SK-N-SH (cell line): ENCODE results near the gene GALNT14. TPM values are rescaled to one million over a fixed set of nuclear protein-coding genes. Genes with fewer than 3 reads are reported as not detected.

Experiments used
- CTCF ChIA-PET: fragments of 300-600, 350-600 bp; formaldehyde crosslinking; extraction: SDS; loops from one replicate; lab custom pipeline; 2021; lab: Yijun Ruan, JAX
- POLR2A ChIA-PET: fragments of 350-600 bp; sonication (Branson Sonifier 250); formaldehyde crosslinking; extraction: SDS; loops from one replicate; lab custom pipeline; 2020; ENCODE audit warnings: antibody characterized with exemption, inconsistent platforms; lab: Yijun Ruan, JAX
- DNase-seq: peaks from one replicate; pipeline ENCODE4 v3.0.0; 2012
- H2AFZ ChIP-seq: fragments of 200-600 bp; sonication (generic); 2 replicates; pipeline ENCODE4 v1.8.1; 2016; ENCODE audit warnings: antibody characterized with exemption, mild to moderate bottlenecking, low read depth
- H3F3A ChIP-seq: fragments of 200-600 bp; sonication (generic); replicated peaks from 2 replicates; pipeline ENCODE3; 2016; ENCODE audit warnings: antibody characterized with exemption, mild to moderate bottlenecking; ENCODE audit not compliant: insufficient read depth
- H3K27ac ChIP-seq, 2 experiments: fragments of 200-500 bp in 1 of 2; fragments of 200-600 bp in 1 of 2; sonication (Bioruptor generic) in 1 of 2; sonication (generic), shearing (Covaris generic) in 1 of 2; 2 replicates each; pipeline versions ENCODE4 v1.5.1 to v1.6.1; 2014 to 2016; ENCODE audit warnings: low read depth in 2 of 2, inconsistent platforms in 1 of 2, low read length in 1 of 2, mild to moderate bottlenecking in 1 of 2, mixed read lengths in 1 of 2
- H3K27me3 ChIP-seq: fragments of 200-600 bp; sonication (generic), shearing (Covaris generic); 2 replicates; pipeline ENCODE4 v1.6.1; 2016; ENCODE audit warnings: mixed run types; ENCODE audit not compliant: insufficient read depth
- H3K36me3 ChIP-seq, 2 experiments: fragments of 200-500 bp in 1 of 2; fragments of 200-600 bp in 1 of 2; sonication (Bioruptor generic) in 1 of 2; sonication (generic) in 1 of 2; replicated peaks in 1 of 2; 2 replicates each; pipeline versions ENCODE3 to v1.5.1; 2014 to 2016; ENCODE audit warnings: low read length in 1 of 2, mild to moderate bottlenecking in 1 of 2; ENCODE audit not compliant: insufficient read depth in 2 of 2, control insufficient read depth in 1 of 2
- H3K4me1 ChIP-seq, 2 experiments: fragments of 200-500 bp in 1 of 2; fragments of 200-600 bp in 1 of 2; sonication (Bioruptor generic) in 1 of 2; sonication (generic), shearing (Covaris generic) in 1 of 2; 2 replicates each; pipeline versions ENCODE4 v1.5.1 to v1.6.1; 2014 to 2016; ENCODE audit warnings: low read depth in 1 of 2, low read length in 1 of 2, mixed run types in 1 of 2; ENCODE audit not compliant: insufficient read depth in 2 of 2, control insufficient read depth in 1 of 2
- H3K4me2 ChIP-seq: fragments of 200-600 bp; sonication (generic), shearing (Covaris generic); 2 replicates; pipeline ENCODE4 v1.6.1; 2017; ENCODE audit warnings: mixed run types
- H3K4me3 ChIP-seq, 2 experiments: fragments of 200-500 bp in 1 of 2; fragments of 200-600 bp in 1 of 2; sonication (Bioruptor generic) in 1 of 2; sonication (generic), shearing (Covaris generic) in 1 of 2; 2 replicates each; pipeline versions ENCODE4 v1.5.1 to v1.8.1; 2014 to 2016; ENCODE audit warnings: low read depth in 2 of 2, inconsistent platforms in 1 of 2, low read length in 1 of 2, mild to moderate bottlenecking in 1 of 2, mixed read lengths in 1 of 2, moderate library complexity in 1 of 2
- H3K79me2 ChIP-seq: fragments of 200-600 bp; sonication (generic); 2 replicates; pipeline ENCODE4 v1.8.1; 2017; ENCODE audit warnings: mild to moderate bottlenecking; ENCODE audit not compliant: insufficient read depth
- H3K9ac ChIP-seq: fragments of 200-600 bp; sonication (generic); 2 replicates; pipeline ENCODE4 v1.6.1; 2017; ENCODE audit warnings: mixed run types
- H3K9me2 ChIP-seq: fragments of 200-600 bp; sonication (generic); 2 replicates; pipeline ENCODE4 v1.6.1; 2017; ENCODE audit warnings: mixed run types
- H3K9me3 ChIP-seq: fragments of 200-600 bp; sonication (generic); 2 replicates; pipeline ENCODE4 v1.6.1; 2017; ENCODE audit warnings: mixed run types, mild to moderate bottlenecking, moderate library complexity
- H4K20me1 ChIP-seq: fragments of 200-600 bp; sonication (generic); 2 replicates; pipeline ENCODE4 v1.6.1; 2017; ENCODE audit warnings: mild to moderate bottlenecking, mixed run types; ENCODE audit not compliant: insufficient read depth
- EP300 ChIP-seq, 2 experiments: IDR thresholded peaks; 2 replicates each; pipeline versions ENCODE4 v1.4.0 to v1.6.1; 2012; ENCODE audit warnings: borderline replicate concordance in 1 of 2, low read depth in 1 of 2, low read length in 1 of 2
- FOSL2 ChIP-seq: IDR thresholded peaks from 2 replicates; pipeline ENCODE4 v1.4.0; 2012; ENCODE audit warnings: low read depth, mild to moderate bottlenecking, moderate library complexity, borderline replicate concordance
- FOXM1 ChIP-seq: IDR thresholded peaks from 2 replicates; pipeline ENCODE4 v1.4.0; 2012; ENCODE audit warnings: low read depth, mild to moderate bottlenecking
- GABPA ChIP-seq: IDR thresholded peaks from 2 replicates; pipeline ENCODE4 v1.4.0; 2012; ENCODE audit warnings: low read depth, mild to moderate bottlenecking
- JUND ChIP-seq: IDR thresholded peaks from 2 replicates; pipeline ENCODE4 v1.4.0; 2012
- NFIC ChIP-seq: IDR thresholded peaks from 2 replicates; pipeline ENCODE4 v1.4.0; 2012; ENCODE audit warnings: borderline replicate concordance
- NRF1 ChIP-seq: IDR thresholded peaks from 2 replicates; pipeline ENCODE4 v1.6.1; 2012; ENCODE audit warnings: low read depth, mild to moderate bottlenecking, low read length
- PBX3 ChIP-seq: IDR thresholded peaks from 2 replicates; pipeline ENCODE4; 2012
- POLR2AphosphoS5 ChIP-seq: IDR thresholded peaks from 2 replicates; pipeline ENCODE4 v1.6.1; 2012; ENCODE audit warnings: low read depth, low read length
- RAD21 ChIP-seq: IDR thresholded peaks from 2 replicates; pipeline ENCODE4 v1.6.1; 2012; ENCODE audit warnings: mild to moderate bottlenecking, low read length
- RCOR1 ChIP-seq: fragments of 150-350 bp; IDR thresholded peaks from 2 replicates; pipeline ENCODE4 v1.6.1; 2017; ENCODE audit warnings: antibody characterized with exemption, low read length
- RFX5 ChIP-seq: IDR thresholded peaks from 2 replicates; pipeline ENCODE4 v1.6.1; 2012; ENCODE audit warnings: mild to moderate bottlenecking, improper control_type of control experiment, low read length
- RXRA ChIP-seq: IDR thresholded peaks from 2 replicates; pipeline ENCODE4 v1.4.0; 2012; ENCODE audit warnings: low read depth, mild to moderate bottlenecking, borderline replicate concordance
- SIN3A ChIP-seq: IDR thresholded peaks from 2 replicates; pipeline ENCODE4 v1.6.1; 2012; ENCODE audit warnings: low read depth, mild to moderate bottlenecking, low read length, moderate library complexity, borderline replicate concordance
- SMC3 ChIP-seq: IDR thresholded peaks from 2 replicates; pipeline ENCODE4 v1.6.1; 2012; ENCODE audit warnings: low read depth, low read length, improper control_type of control experiment
- YY1 ChIP-seq: IDR thresholded peaks from 2 replicates; pipeline ENCODE4 v1.4.0; 2012; ENCODE audit warnings: low read depth, mild to moderate bottlenecking
- WGBS: methylation state at CpG from one replicate; pipeline ENCODE4 v1.1.6; 2017; ENCODE audit warnings: low lambda C conversion rate; 5-methylcytosine and 5-hydroxymethylcytosine counted together
- polyA plus RNA-seq, 3 experiments: library from polyadenylated mRNA; depleted of rRNA; stranded (reverse); fragments of >200 nt; gene quantifications; 2 replicates each; pipeline ENCODE4 v1.2.3, GENCODE V29; 2012
- TF ChIP-seq, protein P1 (sequence below): fragments of 200-600 bp; sonication (generic); IDR thresholded peaks from 2 replicates; pipeline ENCODE4 v1.6.1; 2017; ENCODE audit warnings: antibody characterized with exemption, mild to moderate bottlenecking, moderate library complexity

The GALNT14 gene
- polyA plus RNA-seq, 1 of the 3 experiments (the other 2 are of a cell fraction), result 1.6 TPM

DNA sequence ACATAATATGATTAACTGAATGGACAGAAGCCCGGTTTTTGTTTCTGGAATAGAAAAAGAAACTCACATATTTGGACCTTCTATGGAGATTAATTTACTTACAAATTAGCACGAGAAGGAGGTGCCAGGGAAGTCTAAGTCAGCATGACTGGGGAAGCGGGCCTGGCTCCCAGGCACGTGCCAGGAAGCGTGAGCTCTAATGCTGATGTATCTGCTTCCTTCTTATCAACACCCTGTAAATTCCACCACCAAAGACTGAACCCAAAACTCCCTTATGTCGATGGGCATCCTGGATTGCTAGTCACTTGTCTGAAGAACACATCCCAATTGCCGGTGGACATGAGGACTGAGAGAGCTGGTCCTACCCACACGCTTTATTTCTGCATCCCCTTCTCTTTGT lies 134.5 kb downstream of the GALNT14 start (continued):
- TF ChIP-seq, protein P1, sequence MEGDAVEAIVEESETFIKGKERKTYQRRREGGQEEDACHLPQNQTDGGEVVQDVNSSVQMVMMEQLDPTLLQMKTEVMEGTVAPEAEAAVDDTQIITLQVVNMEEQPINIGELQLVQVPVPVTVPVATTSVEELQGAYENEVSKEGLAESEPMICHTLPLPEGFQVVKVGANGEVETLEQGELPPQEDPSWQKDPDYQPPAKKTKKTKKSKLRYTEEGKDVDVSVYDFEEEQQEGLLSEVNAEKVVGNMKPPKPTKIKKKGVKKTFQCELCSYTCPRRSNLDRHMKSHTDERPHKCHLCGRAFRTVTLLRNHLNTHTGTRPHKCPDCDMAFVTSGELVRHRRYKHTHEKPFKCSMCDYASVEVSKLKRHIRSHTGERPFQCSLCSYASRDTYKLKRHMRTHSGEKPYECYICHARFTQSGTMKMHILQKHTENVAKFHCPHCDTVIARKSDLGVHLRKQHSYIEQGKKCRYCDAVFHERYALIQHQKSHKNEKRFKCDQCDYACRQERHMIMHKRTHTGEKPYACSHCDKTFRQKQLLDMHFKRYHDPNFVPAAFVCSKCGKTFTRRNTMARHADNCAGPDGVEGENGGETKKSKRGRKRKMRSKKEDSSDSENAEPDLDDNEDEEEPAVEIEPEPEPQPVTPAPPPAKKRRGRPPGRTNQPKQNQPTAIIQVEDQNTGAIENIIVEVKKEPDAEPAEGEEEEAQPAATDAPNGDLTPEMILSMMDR, result no peak
- TF ChIP-seq SMC3, result no peak
- no peak for TF ChIP-seq NRF1
- TF ChIP-seq FOSL2, result no peak
- no peak for TF ChIP-seq FOXM1
- TF ChIP-seq EP300 (IDR thresholded peaks at IDR 0.05; ENCODE audit: borderline replicate concordance in 1 of 2, low read depth in 1 of 2, low read length in 1 of 2), result no peak
- no peak for TF ChIP-seq NFIC
- no peak for TF ChIP-seq RAD21
- TF ChIP-seq SIN3A, result no peak
- TF ChIP-seq YY1, result no peak
- TF ChIP-seq PBX3, result no peak
- no peak for TF ChIP-seq RFX5
- TF ChIP-seq GABPA, result no peak

- H3K4me1 ChIP-seq, result peaks cover 0 to 51% of the 10 kb centered on the region in 2 experiments; a peak in 2 of 4 replicates
- no peaks in the 10 kb centered on the region for H3F3A ChIP-seq
- POLR2A ChIA-PET, result no interaction called here
Measured at GRCh38 chr2:31002537-31003150, 135.6 kb downstream of the GALNT14 start.

More at GRCh38 chr2:31002537-31003150, 135.6 kb downstream of the GALNT14 start:
- H4K20me1 ChIP-seq, result no peaks in the 10 kb centered on the region
- H3K27me3 ChIP-seq, result no peaks in the 10 kb centered on the region
- no peak overlapping the region for H3K4me3 ChIP-seq
- no peaks in the 10 kb centered on the region for H3K79me2 ChIP-seq
- no peaks in the 10 kb centered on the region for H3K36me3 ChIP-seq
- TF ChIP-seq EP300 (IDR thresholded peaks at IDR 0.05; ENCODE audit: borderline replicate concordance in 1 of 2, low read depth in 1 of 2, low read length in 1 of 2) (no peak), RCOR1 (no peak), RAD21 (peak; percentile 57), JUND (no peak), SMC3 (peak; percentile 17; the same call in 1 of the 2 replicates), RXRA (no peak), POLR2AphosphoS5 (no peak), NRF1 (no peak)
- TF ChIP-seq, all 33 proteins: peak for 2
- CTCF ChIA-PET, result interaction anchor here (0.6 to 1.5 kb wide), 3 partner anchors 87 to 185 kb away, joined by 3 to 7 read pairs (median 3); no protein-coding TSS in a partner anchor
- no peak overlapping the region for H2AFZ ChIP-seq
- peak; percentile 50 for DNase-seq
- no peaks in the 10 kb centered on the region for H3K9me2 ChIP-seq
- H3K9me3 ChIP-seq, result no peaks in the 10 kb centered on the region
- WGBS, result 47% methylated on average over 4 of the region's 4 CpGs
- H3K4me2 ChIP-seq, result no peak overlapping the region
- H3K27ac ChIP-seq, result peak overlapping the region in 1 of 2 experiments; percentile 39; a peak in 2 of 4 replicates
- no peak overlapping the region for H3K9ac ChIP-seq
